Stomach (tissue), 9 donors: ENCODE results near the gene SLBP. TPM values are rescaled to one million over a fixed set of nuclear protein-coding genes. Genes with fewer than 3 reads are reported as not detected.

Experiments
- DNase-seq, 2 donors: peaks; one replicate each; pipeline versions ENCODE4 v3.0.0 to v3.0.0-alpha.2; 2013 to 2019
- H3K27ac ChIP-seq, 5 donors: fragments of 200-600 bp in 4 of 5; sonication (generic) in 4 of 5; one replicate each; pipeline ENCODE4 v1.5.1; 2013 to 2019; ENCODE audit warnings: mild to moderate bottlenecking in 1 of 5, moderate library complexity in 1 of 5
- H3K27me3 ChIP-seq, 3 donors: fragments of 200-600 bp; sonication (generic); one replicate each; pipeline ENCODE4 v1.5.1; 2017 to 2019; ENCODE audit warnings: mixed run types in 1 of 3
- H3K36me3 ChIP-seq, 4 donors: fragments of 200-600 bp; sonication (generic); 1 replicate in 3 of 4; 2 replicates in 1 of 4; pipeline ENCODE4 v1.5.1; 2016 to 2019
- H3K4me1 ChIP-seq, 4 donors: fragments of 200-600 bp; sonication (generic); one replicate each; pipeline ENCODE4 v1.5.1; 2016 to 2019
- H3K4me3 ChIP-seq, 4 donors: fragments of 200-600 bp; sonication (generic) in 3 of 4; one replicate each; pipeline ENCODE4 v1.5.1; 2016 to 2019; ENCODE audit warnings: mild to moderate bottlenecking in 1 of 4
- H3K9me3 ChIP-seq, 4 donors: fragments of 200-600 bp; sonication (generic); one replicate each; pipeline ENCODE4 v1.5.1; 2016 to 2019
- EP300 ChIP-seq: sonication (generic); formaldehyde crosslinking; IDR thresholded peaks from one replicate; pipeline ENCODE4 v1.6.1; 2017; ENCODE audit warnings: antibody characterized with exemption
- POLR2A ChIP-seq, 4 donors: fragments of 450-650 bp; IDR thresholded peaks; one replicate each; pipeline ENCODE4 v1.6.1; 2016; ENCODE audit warnings: antibody characterized with exemption in 4 of 4, control low read depth in 2 of 4, mild to moderate bottlenecking in 1 of 4, moderate library complexity in 1 of 4
- POLR2AphosphoS5 ChIP-seq, 3 donors: sonication (generic); formaldehyde crosslinking; IDR thresholded peaks; one replicate each; pipeline ENCODE4 v1.6.1; 2016; ENCODE audit warnings: antibody characterized with exemption in 3 of 3
- WGBS, 5 donors: extraction: QIAGEN DNeasy Blood & Tissue Kit in 3 of 5; methylation state at CpG; one replicate each; pipeline versions ENCODE4 v1.1.5 to v1.1.7; 2013 to 2018; 5-methylcytosine and 5-hydroxymethylcytosine counted together
- intact Hi-C: fragments of 100-400 bp; cut with DNase I; formaldehyde crosslinking; loops from one replicate; pipeline ENCODE4 v1.15.1; 2023; ENCODE audit warnings: low total_unique reads
- polyA plus RNA-seq, 3 donors: library from polyadenylated mRNA; stranded (reverse); fragments of 200-250 nt; gene quantifications; one replicate each; pipeline ENCODE4 v1.2.3, GENCODE V29; 2013
- total RNA-seq, 5 donors: library from RNA; depleted of rRNA; stranded (reverse); fragments of >200 nt; gene quantifications; one replicate each; pipeline versions ENCODE4 v1.1.0 to v1.2.3, GENCODE V29; 2014 to 2016
- TF ChIP-seq, protein P1 (sequence below), 7 experiments: fragments of 450-650 bp in 4 of 7; fragments of 200-600 bp in 3 of 7; sonication (generic) in 3 of 7; IDR thresholded peaks; one replicate each; pipeline ENCODE4 v1.5.1; 2016 to 2019; ENCODE audit warnings: antibody characterized with exemption in 7 of 7, control low read depth in 2 of 7, mild to moderate bottlenecking in 1 of 7
- donor health status: healthy with polysubstance abuse.
- donor health status: Bipolar disorder and iron deficiency.
- donor health status: healthy.

SLBP gene
- total and polyA plus RNA-seq, 8 donors = 28.3 to 163 (median 38.1) TPM

DNA sequence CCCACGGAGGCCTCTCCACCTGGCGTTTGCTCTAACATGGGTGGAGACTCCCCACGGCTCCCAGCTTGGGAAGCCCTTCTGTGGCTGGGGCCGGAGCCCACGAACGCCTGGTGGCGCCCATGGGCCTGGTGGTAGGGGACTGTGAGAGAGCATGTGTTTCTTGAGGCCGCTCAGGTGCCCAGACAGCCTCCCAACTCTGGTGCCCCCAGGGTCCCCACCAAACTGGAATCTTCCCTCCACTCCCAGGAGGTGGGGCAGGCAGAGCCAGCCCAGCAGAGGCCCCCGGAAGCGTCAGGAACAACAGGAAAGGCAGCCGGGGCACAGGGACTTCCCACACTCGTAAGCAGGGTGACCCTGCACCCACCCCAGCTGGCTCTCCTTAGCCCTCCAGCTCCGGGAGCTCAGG is 47.7 kb upstream of the SLBP start:
- intact Hi-C loops = no loop called here
- no peak overlapping the region for H3K4me3 ChIP-seq
- no peak for DNase-seq
- peaks cover 0 to 34% (median 5%) of the 10 kb centered on the region in 3 donors for H3K27me3 ChIP-seq
- no peaks in the 10 kb centered on the region for H3K36me3 ChIP-seq
- TF ChIP-seq POLR2AphosphoS5 (IDR thresholded peaks at IDR 0.05) (no peak), EP300 (no peak), POLR2A (IDR thresholded peaks at IDR 0.05) (no peak)
- TF ChIP-seq, protein P1, sequence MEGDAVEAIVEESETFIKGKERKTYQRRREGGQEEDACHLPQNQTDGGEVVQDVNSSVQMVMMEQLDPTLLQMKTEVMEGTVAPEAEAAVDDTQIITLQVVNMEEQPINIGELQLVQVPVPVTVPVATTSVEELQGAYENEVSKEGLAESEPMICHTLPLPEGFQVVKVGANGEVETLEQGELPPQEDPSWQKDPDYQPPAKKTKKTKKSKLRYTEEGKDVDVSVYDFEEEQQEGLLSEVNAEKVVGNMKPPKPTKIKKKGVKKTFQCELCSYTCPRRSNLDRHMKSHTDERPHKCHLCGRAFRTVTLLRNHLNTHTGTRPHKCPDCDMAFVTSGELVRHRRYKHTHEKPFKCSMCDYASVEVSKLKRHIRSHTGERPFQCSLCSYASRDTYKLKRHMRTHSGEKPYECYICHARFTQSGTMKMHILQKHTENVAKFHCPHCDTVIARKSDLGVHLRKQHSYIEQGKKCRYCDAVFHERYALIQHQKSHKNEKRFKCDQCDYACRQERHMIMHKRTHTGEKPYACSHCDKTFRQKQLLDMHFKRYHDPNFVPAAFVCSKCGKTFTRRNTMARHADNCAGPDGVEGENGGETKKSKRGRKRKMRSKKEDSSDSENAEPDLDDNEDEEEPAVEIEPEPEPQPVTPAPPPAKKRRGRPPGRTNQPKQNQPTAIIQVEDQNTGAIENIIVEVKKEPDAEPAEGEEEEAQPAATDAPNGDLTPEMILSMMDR (IDR thresholded peaks at IDR 0.05) = no peak
- no peak overlapping the region for H3K27ac ChIP-seq
- peaks cover 11 to 20% (median 14%) of the 10 kb centered on the region in 4 donors for H3K4me1 ChIP-seq
- H3K9me3 ChIP-seq = no peaks in the 10 kb centered on the region
- WGBS, 5 donors = 68 to 78% (median 75%) methylated on average over 9 to 13 of the region's 13 CpGs

DNA sequence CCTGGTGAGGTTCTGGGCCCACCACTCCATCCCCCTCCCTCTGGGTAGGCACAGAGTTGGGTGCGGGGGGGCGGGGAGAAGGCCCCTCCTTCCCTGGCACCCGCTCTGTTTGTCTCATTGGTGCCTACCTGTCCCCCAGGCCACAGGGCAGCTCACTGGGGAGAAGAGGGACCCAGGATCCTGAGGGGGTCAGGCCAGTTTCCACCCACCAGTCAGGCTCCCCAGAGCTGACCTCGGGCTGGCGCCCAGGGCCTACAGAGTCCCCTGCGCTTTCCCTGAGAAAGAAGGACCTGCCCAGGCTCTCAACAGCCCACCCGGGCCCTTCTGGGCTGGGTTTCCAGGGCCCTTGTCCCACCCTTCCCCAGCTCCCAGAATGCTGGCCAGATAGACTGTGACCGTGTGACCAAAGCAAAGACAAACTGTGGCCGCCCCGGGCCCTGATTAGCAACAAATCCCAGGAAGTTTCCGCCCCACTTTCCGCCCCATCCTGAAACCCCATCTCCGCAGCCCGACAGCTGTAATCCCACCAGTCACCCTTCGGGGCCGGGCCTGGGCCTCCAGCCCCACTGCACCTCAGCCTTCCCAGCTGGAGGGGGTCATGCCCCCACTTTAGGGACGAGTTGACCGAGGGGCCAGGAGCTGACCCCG is 47.2 kb upstream of the SLBP start:
- intact Hi-C loops = no loop called here
- no peak overlapping the region for H3K27ac ChIP-seq

DNA sequence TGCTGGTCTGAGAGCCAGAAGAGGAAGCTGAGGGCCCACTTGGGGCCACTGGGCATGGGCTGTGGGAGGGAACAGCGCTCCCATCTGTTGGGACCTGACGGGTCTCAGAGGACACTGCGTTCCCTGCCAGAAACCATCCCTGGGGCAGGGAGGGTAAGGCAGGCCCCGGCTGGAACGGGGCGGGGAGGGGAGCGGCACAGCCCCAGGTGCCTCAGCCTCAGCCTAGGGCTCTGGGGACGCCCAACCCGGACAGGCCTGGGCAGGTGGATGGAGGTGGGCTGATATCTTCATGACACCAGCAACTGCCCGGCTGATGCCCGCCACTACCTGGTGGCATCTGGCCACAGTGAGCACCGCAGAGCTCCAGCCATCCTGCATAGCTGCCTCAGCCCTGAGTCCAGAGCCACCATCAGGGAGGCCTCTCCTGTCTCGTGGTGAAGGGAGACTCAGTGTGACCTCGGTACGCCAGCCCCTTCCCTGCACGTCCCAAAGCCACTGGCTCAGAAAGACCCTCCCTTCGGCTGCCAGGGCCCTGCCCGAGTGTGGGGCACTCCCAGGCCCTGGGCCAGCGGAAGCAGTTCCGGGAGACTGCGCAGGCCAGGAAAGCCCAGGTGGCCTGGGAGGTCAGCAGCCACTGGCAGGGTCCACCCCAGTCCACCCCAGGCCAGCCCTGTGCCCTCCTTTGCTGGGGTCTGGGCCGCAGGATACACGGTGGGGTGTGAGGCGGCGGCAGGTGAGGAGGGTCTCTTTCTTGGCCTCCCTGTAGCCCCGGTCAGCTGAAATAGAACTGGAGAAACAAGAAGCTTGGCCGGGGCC is 46.4 kb upstream of the SLBP start:
- 83 to 89% (median 86%) methylated on average over 17 to 27 of the region's 27 CpGs for WGBS, 5 donors
- Histone ChIP-seq H3K4me1 (peaks cover 5 to 18% (median 11%) of the 10 kb centered on the region in 4 donors), H3K27ac (no peak overlapping the region), H3K36me3 (no peaks in the 10 kb centered on the region), H3K9me3 (no peaks in the 10 kb centered on the region), H3K27me3 (peaks cover 0 to 21% (median 5%) of the 10 kb centered on the region in 3 donors), H3K4me3 (no peak overlapping the region)
- intact Hi-C loops = no loop called here
- TF ChIP-seq POLR2A (IDR thresholded peaks at IDR 0.05) (no peak), POLR2AphosphoS5 (IDR thresholded peaks at IDR 0.05) (no peak), EP300 (no peak)
- TF ChIP-seq, protein P1 (IDR thresholded peaks at IDR 0.05) = no peak
- no peak for DNase-seq

More for the DNA sequence above, 47.2 kb upstream of the SLBP start:
- no peaks in the 10 kb centered on the region for H3K9me3 ChIP-seq
- TF ChIP-seq, protein P1 (IDR thresholded peaks at IDR 0.05) = no peak
- TF ChIP-seq EP300 (no peak), POLR2AphosphoS5 (IDR thresholded peaks at IDR 0.05) (no peak), POLR2A (IDR thresholded peaks at IDR 0.05) (no peak)
- whole genome bisulfite sequencing, 5 donors = 69 to 78% (median 76%) methylated on average over 13 to 19 of the region's 19 CpGs
- H3K27me3 ChIP-seq = peaks cover 0 to 29% (median 5%) of the 10 kb centered on the region in 3 donors
- no peaks in the 10 kb centered on the region for H3K36me3 ChIP-seq
- H3K4me3 ChIP-seq = no peak overlapping the region
- H3K4me1 ChIP-seq = peaks cover 11 to 20% (median 14%) of the 10 kb centered on the region in 4 donors
- no peak for DNase-seq

DNA sequence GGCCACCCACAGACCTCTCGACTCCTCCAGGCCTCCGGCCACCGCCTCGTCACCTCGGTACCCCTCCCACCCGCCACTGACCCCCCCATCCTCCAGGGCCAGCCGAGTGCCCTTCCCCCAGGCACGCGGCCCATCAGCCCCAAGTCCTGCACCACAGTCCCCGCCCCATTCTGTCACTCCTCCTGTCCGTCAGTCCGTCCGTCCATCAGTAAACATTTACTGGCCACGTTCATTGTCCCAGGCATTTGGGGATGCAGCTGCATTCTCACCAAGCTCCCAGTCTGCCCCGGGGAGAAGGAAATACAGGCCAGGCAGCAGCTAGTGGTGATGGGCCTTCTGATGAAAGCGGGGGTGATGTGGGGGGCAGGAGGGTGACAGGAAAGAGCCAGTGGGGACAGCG is 45.7 kb upstream of the SLBP start:
- TF ChIP-seq POLR2AphosphoS5 (IDR thresholded peaks at IDR 0.05) = no peak
- TF ChIP-seq, protein P1 (IDR thresholded peaks at IDR 0.05) = no peak
- Histone ChIP-seq H3K4me3 (no peak overlapping the region), H3K9me3 (no peaks in the 10 kb centered on the region), H3K27ac (no peak overlapping the region), H3K27me3 (peaks cover 0 to 14% (median 2%) of the 10 kb centered on the region in 3 donors), H3K4me1 (peaks cover under 1 to 18% (median 11%) of the 10 kb centered on the region in 4 donors), H3K36me3 (no peaks in the 10 kb centered on the region)
- intact Hi-C loops = no loop called here
- DNase-seq = no peak
- WGBS, 5 donors = 66 to 75% (median 73%) methylated on average over 12 to 17 of the region's 17 CpGs
